AG04450 (cell line): ENCODE results near the gene INPP5A. TPM values are rescaled to one million over a fixed set of nuclear protein-coding genes. Genes with fewer than 3 reads are reported as not detected.

ENCODE experiments used
- CTCF ChIA-PET: fragments of 300-600, 350-600 bp; formaldehyde crosslinking; extraction: SDS; loops from one replicate; lab custom pipeline; 2022; ENCODE audit warnings: antibody characterized with exemption, inconsistent platforms; lab: Charles Lee
- POLR2A ChIA-PET: fragments of 350-600 bp; formaldehyde crosslinking; extraction: SDS; loops from one replicate; lab custom pipeline; 2021; ENCODE audit warnings: antibody characterized with exemption, inconsistent platforms; lab: Yijun Ruan, JAX
- DNase-seq: peaks from one replicate; pipeline ENCODE4 v3.0.0-alpha.2; 2011; ENCODE audit warnings: low read depth, low spot score
- H3K27ac ChIP-seq: one replicate; pipeline ENCODE4 v1.5.1; 2012; ENCODE audit warnings: low read depth, low read length, control low read depth
- H3K27me3 ChIP-seq: one replicate; pipeline ENCODE4 v1.6.0; 2012; ENCODE audit warnings: low read length; ENCODE audit not compliant: control insufficient read depth, insufficient read depth
- H3K4me3 ChIP-seq: 2 replicates; pipeline ENCODE4 v1.5.1; 2011; ENCODE audit warnings: mild to moderate bottlenecking, low read depth, low read length, control low read depth
- H3K9me3 ChIP-seq: 2 replicates; pipeline ENCODE4 v1.5.1; 2012; ENCODE audit warnings: low read length; ENCODE audit not compliant: control insufficient read depth, insufficient read depth
- polyA plus RNA-seq: library from polyadenylated mRNA; depleted of rRNA; stranded (reverse); fragments of >200 nt; gene quantifications from 2 replicates; pipeline ENCODE4 v1.2.3, GENCODE V29; 2011
- TF ChIP-seq, protein P1 (sequence below): IDR thresholded peaks from 2 replicates; pipeline ENCODE4 v1.5.1; 2011; ENCODE audit warnings: low read depth, low read length, control low read depth, inconsistent platforms

INPP5A gene
- polyA plus RNA-seq, 1 experiment = 22.5 TPM

GRCh38 chr10:132643709-132644526 lies 106.3 kb downstream of the INPP5A start:
- Histone ChIP-seq H3K27me3 (no peaks in the 10 kb centered on the region), H3K27ac (no peak overlapping the region), H3K4me3 (no peak overlapping the region), H3K9me3 (no peaks in the 10 kb centered on the region; the same call in 1 of the 2 replicates)
- ChIA-PET CTCF (interaction anchor here (1.5 kb wide), 1 partner anchor 11 kb away, joined by 6 read pairs; no protein-coding TSS in a partner anchor), POLR2A (no interaction called here)
- no peak for DNase-seq
- TF ChIP-seq, protein P1, sequence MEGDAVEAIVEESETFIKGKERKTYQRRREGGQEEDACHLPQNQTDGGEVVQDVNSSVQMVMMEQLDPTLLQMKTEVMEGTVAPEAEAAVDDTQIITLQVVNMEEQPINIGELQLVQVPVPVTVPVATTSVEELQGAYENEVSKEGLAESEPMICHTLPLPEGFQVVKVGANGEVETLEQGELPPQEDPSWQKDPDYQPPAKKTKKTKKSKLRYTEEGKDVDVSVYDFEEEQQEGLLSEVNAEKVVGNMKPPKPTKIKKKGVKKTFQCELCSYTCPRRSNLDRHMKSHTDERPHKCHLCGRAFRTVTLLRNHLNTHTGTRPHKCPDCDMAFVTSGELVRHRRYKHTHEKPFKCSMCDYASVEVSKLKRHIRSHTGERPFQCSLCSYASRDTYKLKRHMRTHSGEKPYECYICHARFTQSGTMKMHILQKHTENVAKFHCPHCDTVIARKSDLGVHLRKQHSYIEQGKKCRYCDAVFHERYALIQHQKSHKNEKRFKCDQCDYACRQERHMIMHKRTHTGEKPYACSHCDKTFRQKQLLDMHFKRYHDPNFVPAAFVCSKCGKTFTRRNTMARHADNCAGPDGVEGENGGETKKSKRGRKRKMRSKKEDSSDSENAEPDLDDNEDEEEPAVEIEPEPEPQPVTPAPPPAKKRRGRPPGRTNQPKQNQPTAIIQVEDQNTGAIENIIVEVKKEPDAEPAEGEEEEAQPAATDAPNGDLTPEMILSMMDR = no peak

- CTCF ChIA-PET = no interaction called here
- TF ChIP-seq, protein P1 = no peak
- no peak for DNase-seq
- no peaks in the 10 kb centered on the region; the same call in 1 of the 2 replicates for H3K9me3 ChIP-seq
- POLR2A ChIA-PET = no interaction called here
- H3K27ac ChIP-seq = no peak overlapping the region
- no peak overlapping the region for H3K4me3 ChIP-seq
- no peaks in the 10 kb centered on the region for H3K27me3 ChIP-seq
Measured at GRCh38 chr10:132644527-132645246, 107.1 kb downstream of the INPP5A start.

DNA sequence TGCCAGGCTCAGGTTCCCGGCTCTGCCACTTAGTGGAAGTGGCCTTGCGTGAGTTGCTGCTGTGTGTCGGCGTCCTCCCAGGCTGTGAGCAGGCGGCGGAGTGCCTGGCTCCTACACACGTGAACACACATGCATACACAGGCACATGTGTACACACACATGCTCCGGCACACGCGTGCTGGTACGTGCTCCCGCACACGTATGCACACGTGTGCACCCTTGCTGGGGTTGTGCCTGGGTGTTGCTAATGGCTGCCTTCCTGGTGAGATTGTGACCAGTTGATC lies 107.6 kb downstream of the INPP5A start:
- H3K27ac ChIP-seq = no peak overlapping the region
- H3K27me3 ChIP-seq = no peaks in the 10 kb centered on the region
- ChIA-PET CTCF (no interaction called here), POLR2A (no interaction called here)
- no peaks in the 10 kb centered on the region; the same call in 1 of the 2 replicates for H3K9me3 ChIP-seq
- DNase-seq = no peak
- TF ChIP-seq, protein P1 = no peak
- no peak overlapping the region for H3K4me3 ChIP-seq

- no peak overlapping the region for H3K27ac ChIP-seq
- H3K4me3 ChIP-seq = no peak overlapping the region
- CTCF ChIA-PET = no interaction called here
- POLR2A ChIA-PET = no interaction called here
- no peak for DNase-seq
- no peaks in the 10 kb centered on the region; the same call in 1 of the 2 replicates for H3K9me3 ChIP-seq
- TF ChIP-seq, protein P1 = no peak
- no peaks in the 10 kb centered on the region for H3K27me3 ChIP-seq
Measured at GRCh38 chr10:132645630-132646442, 108.2 kb downstream of the INPP5A start.
